Activated CD8-positive, alpha-beta T cell treated with anti-CD3 and anti-CD28 coated beads, Interleukin-2, amount 10 ng/mL, durations not matched to agents 7 days and 5 days (primary cell): ENCODE data around the gene LIMA1. TPM values are rescaled to one million over a fixed set of nuclear protein-coding genes. Genes with fewer than 3 reads are reported as not detected.

Experiments used
- microRNA-seq: library from miRNA; unstranded; fragments of <30 nt; microRNA quantifications from one replicate; pipeline ENCODE4 v1.2.0, GENCODE V29; 2022
- total RNA-seq, 2 experiments: library from RNA; stranded (reverse); gene quantifications; one replicate each; pipeline ENCODE4 v1.2.3, GENCODE V29; 2021

LIMA1 gene
- total RNA-seq, 2 experiments from 2014 or later, result 19.4 to 19.9 TPM

Small RNA genes within 50 kb of the gene (microRNA-seq; reads per million reads assigned to microRNA genes)
- gene MIR1293, result not detected

Other genes starting within 250 kb of the LIMA1 start
- gene ASIC1, start 225.9 kb downstream of the LIMA1 start, total RNA-seq, result 10 to 100 TPM; 25.4 to 27.9 TPM
- 10 to 100 TPM; 72.3 to 78.1 TPM for gene SMARCD1, start 198.2 kb downstream of the LIMA1 start, total RNA-seq
- under 1 TPM; 0.23 to 0.82 TPM for gene GPD1, start 179.5 kb downstream of the LIMA1 start, total RNA-seq
- gene COX14, start 171.3 kb downstream of the LIMA1 start, total RNA-seq, result 10 to 100 TPM; 50.0 to 51.6 TPM
- gene CERS5, start 116.2 kb downstream of the LIMA1 start, total RNA-seq, result 10 to 100 TPM; 38.7 to 40.6 TPM
- not detected for gene FAM186A, start 113.1 kb upstream of the LIMA1 start, total RNA-seq
- 10 to 100 TPM; 59.2 to 60.1 TPM for gene LARP4, start 117.4 kb upstream of the LIMA1 start, total RNA-seq
- 10 to 100 TPM; 18.8 to 21.8 TPM for gene DIP2B, start 221.5 kb upstream of the LIMA1 start, total RNA-seq